ENCODE data around the gene RAB23.

DNA sequence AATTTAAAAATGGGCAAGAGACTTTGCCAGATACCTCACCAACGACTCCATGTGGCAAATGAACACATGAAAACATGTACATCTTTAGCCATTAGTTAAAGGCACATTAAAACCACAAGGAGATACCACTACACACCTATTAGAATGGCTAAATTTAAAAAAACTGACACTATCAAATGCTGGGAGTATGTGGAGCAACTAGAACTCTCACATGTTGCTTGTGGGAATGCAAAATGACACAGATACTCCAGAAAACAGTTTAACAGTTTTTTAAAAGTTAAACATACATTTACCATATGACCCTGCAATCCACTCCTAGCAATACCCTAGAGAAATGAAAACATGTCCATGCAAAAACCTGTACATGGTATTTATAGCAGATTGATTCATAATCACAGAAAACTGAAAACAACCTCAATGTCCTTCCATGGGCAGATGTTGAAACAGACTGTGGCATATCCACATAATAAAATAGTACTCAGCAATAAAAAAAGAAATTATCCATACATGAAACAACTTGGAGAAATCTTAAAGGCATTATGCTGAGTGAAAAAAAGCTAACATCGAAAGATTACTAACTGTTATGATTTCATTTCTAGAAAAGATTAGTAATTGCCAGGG lies 1.9 kb downstream of the RAB23 start:
- TF ChIP-seq, protein P1, sequence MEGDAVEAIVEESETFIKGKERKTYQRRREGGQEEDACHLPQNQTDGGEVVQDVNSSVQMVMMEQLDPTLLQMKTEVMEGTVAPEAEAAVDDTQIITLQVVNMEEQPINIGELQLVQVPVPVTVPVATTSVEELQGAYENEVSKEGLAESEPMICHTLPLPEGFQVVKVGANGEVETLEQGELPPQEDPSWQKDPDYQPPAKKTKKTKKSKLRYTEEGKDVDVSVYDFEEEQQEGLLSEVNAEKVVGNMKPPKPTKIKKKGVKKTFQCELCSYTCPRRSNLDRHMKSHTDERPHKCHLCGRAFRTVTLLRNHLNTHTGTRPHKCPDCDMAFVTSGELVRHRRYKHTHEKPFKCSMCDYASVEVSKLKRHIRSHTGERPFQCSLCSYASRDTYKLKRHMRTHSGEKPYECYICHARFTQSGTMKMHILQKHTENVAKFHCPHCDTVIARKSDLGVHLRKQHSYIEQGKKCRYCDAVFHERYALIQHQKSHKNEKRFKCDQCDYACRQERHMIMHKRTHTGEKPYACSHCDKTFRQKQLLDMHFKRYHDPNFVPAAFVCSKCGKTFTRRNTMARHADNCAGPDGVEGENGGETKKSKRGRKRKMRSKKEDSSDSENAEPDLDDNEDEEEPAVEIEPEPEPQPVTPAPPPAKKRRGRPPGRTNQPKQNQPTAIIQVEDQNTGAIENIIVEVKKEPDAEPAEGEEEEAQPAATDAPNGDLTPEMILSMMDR (conservative IDR thresholded peaks at IDR 0.05; ENCODE audit: low read length), result no peak
- no peak for TF ChIP-seq EZH2phosphoT487 (IDR thresholded peaks at IDR 0.05; ENCODE audit: borderline replicate concordance, low read depth, low read length)
